ENCODE measurements around the gene RIPOR1.

Gene RIPOR1

GRCh38 chr16:67539271-67539670 is 10.6 kb downstream of the RIPOR1 start:
- no peak for DNase-seq

- no peak for DNase-seq
Measured at GRCh38 chr16:67539691-67540635, 11.3 kb downstream of the RIPOR1 start.

GRCh38 chr16:67540756-67541155 is 12.1 kb downstream of the RIPOR1 start:
- DNase-seq, result no peak

GRCh38 chr16:67541391-67542263 is 13.0 kb downstream of the RIPOR1 start:
- no peak for DNase-seq

GRCh38 chr16:67542464-67542863 is 13.8 kb downstream of the RIPOR1 start:
- DNase-seq, result peak; percentile 49

- no peak for DNase-seq
Measured at GRCh38 chr16:67543036-67543435, 14.4 kb downstream of the RIPOR1 start.

GRCh38 chr16:67543582-67543981 is 15.0 kb downstream of the RIPOR1 start:
- no peak for DNase-seq

- no peak for DNase-seq
Measured at GRCh38 chr16:67544329-67544841, 15.8 kb downstream of the RIPOR1 start.

GRCh38 chr16:67544844-67545664 is 16.4 kb downstream of the RIPOR1 start:
- DNase-seq, result no peak

- DNase-seq, result no peak
Measured at GRCh38 chr16:67545665-67546024, 17.0 kb downstream of the RIPOR1 start.

- no peak for DNase-seq
Measured at GRCh38 chr16:67546091-67546501, 17.5 kb downstream of the RIPOR1 start.

- DNase-seq, result peak; percentile 81
Measured at GRCh38 chr16:67546761-67547422, 18.3 kb downstream of the RIPOR1 start.

- DNase-seq, result peak; percentile 41
Measured at GRCh38 chr16:67547423-67548264, 19.0 kb downstream of the RIPOR1 start.

- peak; percentile 43 for DNase-seq
Measured at GRCh38 chr16:67548265-67549126, 19.9 kb downstream of the RIPOR1 start.

- no peak for DNase-seq
Measured at GRCh38 chr16:67549240-67549639, 20.6 kb downstream of the RIPOR1 start.

GRCh38 chr16:67549936-67550335 is 21.3 kb downstream of the RIPOR1 start:
- no peak for DNase-seq

GRCh38 chr16:67551091-67551490 is 22.5 kb downstream of the RIPOR1 start:
- DNase-seq, result no peak

GRCh38 chr16:67551972-67552371 is 23.3 kb downstream of the RIPOR1 start:
- no peak for DNase-seq

- no peak for DNase-seq
Measured at GRCh38 chr16:67552476-67552875, 23.8 kb downstream of the RIPOR1 start.

- no peak for DNase-seq
Measured at GRCh38 chr16:67555795-67556212, 27.2 kb downstream of the RIPOR1 start.

Data from right forelimb (tissue), 1 donor.